NCI-H1105 (cell line): ENCODE measurements around the gene GOLGA5.
"Not testable (repeated sequence)": the region's sequence is repeated elsewhere in the genome, so short reads cannot be mapped to it uniquely, and the experiment has no call there.

Source experiments
- DNase-seq: peaks from one replicate; lab custom pipeline; 2025; lab: John Stamatoyannopoulos, UW

The GOLGA5 gene, protein sequence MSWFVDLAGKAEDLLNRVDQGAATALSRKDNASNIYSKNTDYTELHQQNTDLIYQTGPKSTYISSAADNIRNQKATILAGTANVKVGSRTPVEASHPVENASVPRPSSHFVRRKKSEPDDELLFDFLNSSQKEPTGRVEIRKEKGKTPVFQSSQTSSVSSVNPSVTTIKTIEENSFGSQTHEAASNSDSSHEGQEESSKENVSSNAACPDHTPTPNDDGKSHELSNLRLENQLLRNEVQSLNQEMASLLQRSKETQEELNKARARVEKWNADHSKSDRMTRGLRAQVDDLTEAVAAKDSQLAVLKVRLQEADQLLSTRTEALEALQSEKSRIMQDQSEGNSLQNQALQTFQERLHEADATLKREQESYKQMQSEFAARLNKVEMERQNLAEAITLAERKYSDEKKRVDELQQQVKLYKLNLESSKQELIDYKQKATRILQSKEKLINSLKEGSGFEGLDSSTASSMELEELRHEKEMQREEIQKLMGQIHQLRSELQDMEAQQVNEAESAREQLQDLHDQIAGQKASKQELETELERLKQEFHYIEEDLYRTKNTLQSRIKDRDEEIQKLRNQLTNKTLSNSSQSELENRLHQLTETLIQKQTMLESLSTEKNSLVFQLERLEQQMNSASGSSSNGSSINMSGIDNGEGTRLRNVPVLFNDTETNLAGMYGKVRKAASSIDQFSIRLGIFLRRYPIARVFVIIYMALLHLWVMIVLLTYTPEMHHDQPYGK

DNA sequence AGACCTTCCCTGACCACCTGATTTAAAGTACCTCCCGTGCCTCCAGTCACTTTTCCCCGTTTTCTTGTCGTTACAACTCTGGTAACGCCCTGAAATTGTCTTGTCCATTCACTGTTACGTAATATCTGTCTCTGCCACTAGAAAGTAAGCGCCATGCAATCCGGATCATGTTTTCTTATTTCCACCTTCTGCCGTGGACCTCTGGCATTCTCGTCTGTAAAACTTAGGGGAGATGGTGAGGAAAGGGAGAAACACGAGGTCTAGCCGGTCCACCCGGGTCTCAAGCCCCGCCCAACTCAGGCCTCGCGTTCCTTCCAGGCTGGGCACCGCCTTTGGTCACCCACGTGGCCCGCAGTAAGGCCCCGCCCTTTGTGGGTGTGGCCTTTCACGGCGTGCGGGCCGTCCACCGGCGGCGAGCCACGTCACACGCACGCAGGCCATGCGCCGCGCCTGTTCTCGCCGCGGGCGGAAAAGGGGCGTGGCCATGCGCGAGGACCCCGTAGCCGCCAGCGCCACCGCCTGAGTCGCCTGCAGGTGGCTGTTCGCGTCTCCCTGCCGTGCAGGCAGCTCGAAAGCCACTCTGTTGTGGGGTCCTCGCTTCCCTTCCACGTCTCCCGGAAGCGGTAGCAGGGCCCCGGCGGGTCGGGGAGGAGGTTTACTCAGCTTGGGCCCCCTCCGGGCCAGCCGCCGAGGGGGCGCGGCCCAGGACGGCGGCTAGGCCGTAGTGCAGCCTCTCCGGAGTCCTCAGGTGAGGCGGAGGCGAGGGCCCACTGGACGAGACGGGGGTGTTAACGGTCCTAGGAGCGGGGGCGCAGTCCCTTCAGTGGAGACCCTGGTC lies at the start of gene GOLGA5:
Gene GOLGA5 (plus strand): TSS at position 597 of the 838 bp plus-strand sequence. CDS start 3,133 bp downstream, outside the sequence.
- DNase-seq = peak; percentile 100

DNA sequence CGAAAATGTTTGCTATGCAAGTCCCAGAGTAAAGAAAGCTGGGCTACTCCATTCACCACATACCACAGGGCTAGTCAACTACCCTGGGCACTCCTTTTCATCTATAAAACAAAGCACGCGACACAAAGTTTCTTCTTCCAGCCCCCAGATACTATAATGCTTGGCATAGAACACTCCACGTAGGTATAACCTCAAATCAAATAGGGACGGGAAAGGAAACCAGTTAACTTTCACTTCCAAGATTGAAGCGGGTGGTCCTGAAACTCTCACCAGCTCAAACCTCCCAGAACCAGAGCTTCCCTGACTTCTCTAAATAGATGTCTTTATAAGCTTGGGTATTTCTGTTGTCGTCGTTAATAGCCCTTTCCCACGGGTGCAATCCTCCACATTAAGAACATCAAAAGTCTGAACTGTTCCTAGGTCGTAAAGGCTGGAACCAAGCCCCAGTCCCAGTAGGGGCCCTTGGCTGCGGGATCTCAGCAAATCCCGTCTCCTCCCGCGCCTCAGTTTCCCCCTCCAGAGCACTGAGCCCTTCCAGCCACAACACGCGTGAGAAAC lies 46.3 kb upstream of the GOLGA5 start:
- DNase-seq = no peak

DNA sequence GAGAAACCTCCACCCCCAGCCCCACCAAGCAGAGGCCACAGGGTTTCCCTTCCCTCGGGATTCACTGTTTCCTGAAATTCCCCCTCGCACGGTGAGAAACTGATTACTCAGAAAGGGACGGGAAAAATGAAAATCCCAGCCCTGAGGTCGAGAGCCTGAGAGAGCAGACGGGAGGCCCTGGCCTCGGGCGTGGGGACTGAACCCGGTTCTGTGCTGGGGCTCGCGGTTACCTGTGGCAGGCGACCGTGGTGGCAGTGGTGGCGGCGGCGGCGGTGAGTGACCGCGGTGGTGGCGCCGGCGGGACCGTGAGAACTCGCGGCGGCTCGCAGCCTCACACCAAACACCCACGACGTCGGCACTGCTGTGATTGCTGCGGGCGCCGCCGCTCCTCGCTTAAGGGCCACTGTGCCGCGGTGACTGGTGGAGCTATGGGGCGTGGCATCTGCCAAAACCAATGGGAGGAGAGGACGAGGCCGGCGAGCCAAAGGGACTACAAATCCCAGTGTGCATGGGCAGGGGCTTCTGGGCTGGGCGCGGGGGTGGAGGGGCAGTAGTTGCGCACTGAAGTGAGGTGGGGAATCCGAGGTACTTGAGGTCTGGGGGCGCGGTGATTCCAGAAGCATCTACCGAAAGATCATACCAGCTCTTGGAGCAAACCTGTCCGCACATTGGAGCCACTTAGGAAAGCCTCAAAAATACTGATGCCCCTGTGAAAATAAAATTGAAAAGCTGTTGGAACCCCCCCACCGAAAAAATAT lies 45.7 kb upstream of the GOLGA5 start, which contains the start of gene LGMN:
Gene LGMN (minus strand): TSS at position 369 of the 758 bp plus-strand sequence. CDS start 15,841 bp downstream, outside the sequence.
- DNase-seq = peak; percentile 97

DNA sequence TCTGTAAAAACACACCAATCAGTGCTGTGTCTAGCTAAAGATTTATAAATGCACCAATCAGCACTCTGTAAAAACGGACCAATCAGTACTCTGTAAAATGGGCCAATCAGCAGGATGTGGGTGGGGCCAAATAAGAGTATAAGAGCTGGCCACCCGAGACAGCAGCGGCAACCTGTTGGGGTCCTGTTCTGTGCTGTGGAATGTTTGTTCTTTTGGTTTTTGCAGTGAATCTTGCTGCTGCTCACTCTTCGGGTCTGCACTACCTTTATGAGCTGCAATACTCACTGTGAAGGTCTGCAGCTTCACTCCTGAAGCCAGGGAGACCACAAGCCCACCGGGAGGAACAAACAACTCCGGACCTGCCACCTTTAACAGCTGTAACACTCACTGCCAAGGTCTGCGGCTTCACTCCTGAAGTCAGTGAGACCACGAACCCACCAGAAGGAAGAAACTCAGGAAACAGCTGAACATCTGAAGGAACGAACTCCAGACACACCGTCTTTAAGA lies 43.8 kb upstream of the GOLGA5 start:
- DNase-seq = not testable (repeated sequence)

DNA sequence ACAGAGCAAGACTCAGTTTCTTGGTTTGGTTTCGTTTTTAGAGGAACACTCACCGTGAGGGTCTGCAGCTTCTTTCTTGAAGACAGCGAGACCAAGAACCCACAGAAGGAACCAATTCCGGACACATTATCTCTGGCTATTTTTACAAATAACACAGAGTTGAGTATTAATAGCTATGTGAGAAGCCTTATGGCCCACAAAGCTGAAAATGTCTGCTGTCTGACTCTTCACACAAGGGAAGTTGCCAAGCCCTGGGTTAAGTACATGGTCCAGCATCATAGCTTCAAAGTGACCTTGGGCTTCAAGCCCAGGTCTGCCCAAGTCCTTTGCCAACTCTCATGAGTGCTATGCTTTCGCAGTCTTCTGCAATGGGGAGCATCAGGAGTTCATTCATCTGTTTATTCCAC lies 43.1 kb upstream of the GOLGA5 start:
- no peak for DNase-seq

DNA sequence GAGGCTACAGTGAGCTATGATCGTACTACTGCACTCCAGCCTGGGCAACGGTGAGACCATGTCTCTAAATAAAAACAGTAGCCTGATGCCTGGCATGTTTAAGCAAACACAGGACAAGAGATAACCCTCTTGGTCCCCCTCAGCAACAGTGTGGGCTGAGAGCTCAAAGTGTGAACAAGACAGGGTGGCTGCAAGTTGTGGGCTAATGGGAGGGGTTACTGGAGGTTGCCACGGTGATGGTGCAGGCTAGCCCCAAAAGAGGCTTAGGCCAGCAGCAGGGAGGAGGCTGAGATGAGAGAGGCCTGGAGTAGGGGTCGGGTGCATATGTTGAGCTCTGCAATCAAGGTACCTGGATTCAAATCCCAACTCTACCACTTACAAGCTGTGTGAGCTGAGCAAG lies 42.3 kb upstream of the GOLGA5 start:
- no peak for DNase-seq

DNA sequence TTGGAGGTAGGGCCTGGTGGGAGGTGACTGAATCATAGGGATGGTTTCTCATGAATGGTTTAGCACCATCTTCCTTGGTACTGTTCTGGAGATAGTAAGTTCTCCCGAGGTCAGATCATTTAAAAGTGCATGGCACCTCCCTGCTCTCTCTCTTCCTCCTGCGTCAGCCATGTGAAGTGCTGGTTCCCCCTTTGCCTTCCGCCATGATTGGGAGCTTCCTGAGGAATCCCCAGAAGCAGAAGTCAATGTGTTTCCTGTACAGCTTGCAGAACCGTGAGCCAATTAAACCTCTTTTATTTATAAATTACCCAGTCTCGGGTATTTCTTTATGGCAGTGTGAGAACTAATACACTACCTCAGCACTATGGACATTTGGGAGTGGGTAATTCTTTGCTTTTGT lies 40.9 kb upstream of the GOLGA5 start:
- no peak for DNase-seq

DNA sequence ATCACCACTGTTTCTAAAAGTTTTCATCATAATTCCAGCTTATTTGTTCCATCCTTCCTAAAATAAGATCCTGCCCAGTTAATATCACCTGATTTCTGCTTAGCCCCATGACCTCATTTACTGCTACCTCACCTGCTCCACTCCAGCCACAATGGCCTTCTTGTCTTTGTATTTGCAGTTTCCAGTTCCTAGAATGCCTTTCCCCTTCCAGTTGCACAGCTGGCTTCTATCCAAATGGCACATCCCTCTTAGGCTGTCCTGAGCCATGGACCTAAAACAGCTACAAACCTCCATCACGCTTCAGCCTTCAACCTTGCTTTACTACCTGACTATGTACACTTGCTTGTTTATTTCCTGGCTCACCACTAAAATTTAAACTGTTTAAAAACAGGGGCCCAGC lies 39.1 kb upstream of the GOLGA5 start:
- DNase-seq = peak; percentile 62

DNA sequence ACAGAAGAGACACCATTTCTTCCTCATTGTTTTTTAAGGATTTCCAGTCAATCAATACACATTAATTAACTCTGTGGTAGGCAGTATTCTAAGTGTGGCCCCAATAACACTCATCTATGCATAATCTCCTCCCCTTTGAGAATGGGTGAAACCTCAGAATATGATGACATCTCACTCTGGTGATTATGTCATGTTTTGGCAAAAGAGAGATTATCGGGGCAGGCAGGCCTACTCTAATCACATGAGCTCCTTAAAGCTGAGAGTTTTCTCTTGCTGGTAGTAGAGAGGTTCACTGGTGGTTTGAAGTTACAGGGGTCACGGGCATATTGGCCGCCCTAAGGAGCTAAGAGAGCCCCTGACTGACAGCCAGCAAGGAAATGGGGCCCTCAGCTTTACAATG lies 38.6 kb upstream of the GOLGA5 start:
- no peak for DNase-seq

DNA sequence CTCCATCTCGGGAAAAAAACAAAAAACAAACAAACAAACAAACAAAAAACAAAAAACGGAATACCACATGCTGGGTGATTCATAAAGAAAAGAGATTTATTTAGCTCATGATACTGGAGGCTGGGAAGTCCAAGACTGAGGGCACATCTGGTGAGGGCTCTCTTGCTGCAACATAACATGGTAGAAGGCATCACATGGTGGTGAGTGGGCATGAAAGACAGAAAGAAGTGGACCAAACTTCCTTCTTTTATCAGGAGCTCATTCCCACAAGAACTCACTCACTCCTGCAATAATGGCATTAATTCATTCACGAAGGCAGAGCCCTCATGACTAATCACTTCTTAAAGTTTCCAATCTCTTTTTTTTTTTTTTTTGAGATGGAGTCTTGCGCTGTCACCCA lies 37.7 kb upstream of the GOLGA5 start:
- DNase-seq = no peak

DNA sequence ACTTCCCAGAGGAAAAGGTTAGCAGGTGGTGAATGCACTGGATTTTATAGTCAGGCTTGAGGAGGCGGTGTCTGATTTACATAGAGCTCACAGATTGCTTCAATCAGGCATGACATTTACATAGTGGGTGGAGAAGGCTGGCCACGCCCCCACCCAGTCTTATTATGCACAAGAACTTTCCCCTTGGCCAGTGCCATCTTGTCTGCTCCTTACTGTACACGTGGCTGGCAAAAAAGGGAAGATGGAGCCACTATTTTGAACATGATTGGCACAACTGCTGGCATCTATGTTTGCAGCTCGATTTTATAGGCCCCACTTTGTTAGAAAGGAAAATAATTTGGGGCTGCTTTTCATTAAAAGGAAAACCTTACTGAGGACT lies 34.8 kb upstream of the GOLGA5 start:
- no peak for DNase-seq

DNA sequence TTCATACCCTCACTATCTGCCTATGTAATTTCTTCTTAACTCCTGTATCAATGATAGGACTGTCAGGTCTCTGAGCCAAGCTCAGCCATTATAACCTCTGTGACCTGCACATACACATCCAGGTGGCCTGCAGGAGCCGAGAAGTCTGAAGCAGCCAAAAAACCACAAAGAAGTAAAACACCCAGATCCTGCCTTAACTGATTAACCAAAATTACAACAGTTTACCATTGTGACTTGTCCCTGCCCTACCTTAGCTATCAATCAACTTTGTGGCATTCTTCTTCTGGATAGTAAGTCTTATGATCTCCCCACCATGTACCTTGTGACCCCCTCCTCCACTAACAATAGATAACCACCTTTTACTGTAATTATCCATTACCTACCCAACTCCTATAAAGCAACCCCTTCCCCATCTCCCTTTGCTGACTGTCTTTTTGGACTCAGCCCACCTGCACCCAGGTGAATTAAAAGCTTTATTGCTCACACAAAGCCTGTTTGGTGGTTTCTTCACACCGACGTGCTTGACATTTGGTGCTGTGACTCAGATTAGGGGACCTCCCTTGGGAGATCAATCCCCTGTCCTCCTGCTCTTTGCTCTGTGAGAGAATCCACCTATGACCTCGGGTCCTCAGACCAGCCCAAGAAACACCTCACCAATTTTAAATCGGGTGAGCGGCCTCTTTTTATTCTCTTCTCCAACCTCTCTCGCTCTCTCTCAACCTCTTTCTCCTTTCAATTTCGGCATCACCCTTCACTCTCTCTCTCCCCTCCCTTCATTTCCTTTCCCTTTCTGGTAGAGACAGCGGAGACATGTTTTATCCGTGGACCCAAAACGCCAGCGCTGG lies 34.2 kb upstream of the GOLGA5 start:
- no peak for DNase-seq

DNA sequence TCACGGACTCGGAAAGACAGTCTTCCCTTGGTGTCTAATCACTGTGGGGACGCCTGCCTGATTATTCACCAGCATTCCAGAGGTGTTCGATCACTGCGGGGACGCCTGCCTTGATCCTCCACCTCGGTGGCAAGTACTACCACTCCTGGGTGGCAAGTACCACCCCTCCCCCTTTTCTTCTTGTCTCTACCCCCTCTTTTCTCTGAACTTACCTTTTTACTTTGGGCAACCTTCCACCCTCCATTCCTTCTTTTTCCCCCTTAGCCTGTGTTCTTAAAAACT lies 33.6 kb upstream of the GOLGA5 start:
- DNase-seq = no peak

DNA sequence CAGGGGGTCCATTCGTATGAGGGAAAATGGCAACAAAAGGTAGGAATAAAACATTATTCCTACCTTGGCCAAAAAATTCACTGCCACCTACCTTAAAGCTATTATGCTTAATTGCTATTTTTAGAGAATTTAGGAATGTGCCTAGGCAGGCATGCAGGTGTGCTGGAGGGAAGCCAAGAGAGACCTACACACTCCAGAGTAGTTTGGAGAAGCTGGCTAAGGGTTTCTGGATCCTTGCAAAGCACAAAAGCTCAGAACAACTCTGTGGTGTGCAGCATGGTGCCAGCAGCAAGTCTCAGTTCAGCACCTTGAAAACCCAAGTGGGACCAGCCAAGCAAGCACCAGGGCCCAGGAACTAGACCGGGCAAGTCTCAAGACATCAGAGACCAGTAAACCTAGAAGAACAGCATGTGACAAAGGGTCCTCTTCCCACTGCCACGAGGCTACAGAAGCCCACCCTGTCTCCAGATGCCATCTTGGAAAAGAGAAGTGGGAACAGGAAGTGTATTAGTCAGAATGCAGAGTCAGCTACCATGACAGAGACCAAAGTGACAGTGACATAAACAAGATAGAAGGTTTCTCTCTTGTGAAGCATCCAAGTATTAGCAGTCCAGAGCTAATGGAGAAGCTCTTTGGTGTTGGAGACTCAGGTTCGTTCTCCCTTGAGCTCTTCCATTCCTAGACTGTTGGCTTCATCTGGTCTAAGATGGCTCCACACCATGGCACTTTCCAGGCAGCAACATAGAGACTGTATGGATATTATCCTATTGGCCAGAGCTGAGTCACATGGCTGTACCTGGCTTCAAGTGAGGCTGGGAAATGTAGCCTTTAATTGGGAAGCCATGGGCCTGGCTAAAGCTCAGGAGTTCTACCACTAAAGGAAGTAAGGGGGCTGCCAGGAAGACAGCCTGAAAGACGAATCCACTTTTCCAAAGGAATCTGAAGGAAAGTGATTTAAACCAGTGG lies 30.2 kb upstream of the GOLGA5 start:
- peak; percentile 78 for DNase-seq

DNA sequence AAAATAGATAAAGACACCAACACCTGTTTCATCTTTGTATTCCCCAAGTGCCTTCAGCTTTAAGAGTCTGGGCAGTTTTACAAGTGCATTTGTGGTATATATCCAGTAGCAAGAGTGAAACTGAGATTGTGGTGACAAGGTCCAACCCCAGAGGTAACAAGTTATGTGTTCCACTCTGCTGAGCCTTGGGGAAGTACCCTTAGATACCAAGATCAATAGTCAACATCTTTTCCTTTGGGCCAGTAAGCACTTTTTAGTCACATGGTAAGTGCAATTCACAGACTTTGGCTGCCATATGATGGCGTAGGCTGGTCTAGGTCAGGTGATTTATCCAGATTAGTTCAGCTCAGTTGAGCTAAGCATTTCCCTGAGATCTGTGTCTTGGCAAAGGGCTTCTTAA lies 25.9 kb upstream of the GOLGA5 start:
- DNase-seq = not testable (repeated sequence)

DNA sequence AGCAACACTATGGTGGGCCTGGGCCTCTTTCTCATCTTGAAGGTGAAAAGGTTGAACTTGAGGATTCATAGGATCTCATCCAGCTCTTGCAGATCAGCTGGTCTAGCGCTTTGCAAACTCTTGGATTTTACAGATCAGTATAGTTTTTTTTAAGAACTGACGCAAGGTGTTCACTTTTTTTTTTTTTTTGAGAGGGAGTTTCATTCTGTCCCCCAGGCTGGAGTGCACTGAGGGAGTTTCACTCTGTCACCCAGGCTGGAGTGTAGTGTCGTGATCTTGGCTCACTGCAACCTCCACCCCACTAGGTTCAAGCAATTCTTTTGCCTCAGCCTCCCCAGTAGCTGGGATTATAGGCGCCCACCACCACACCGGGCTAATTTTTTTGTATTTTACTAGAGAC lies 25.3 kb upstream of the GOLGA5 start:
- no peak for DNase-seq

DNA sequence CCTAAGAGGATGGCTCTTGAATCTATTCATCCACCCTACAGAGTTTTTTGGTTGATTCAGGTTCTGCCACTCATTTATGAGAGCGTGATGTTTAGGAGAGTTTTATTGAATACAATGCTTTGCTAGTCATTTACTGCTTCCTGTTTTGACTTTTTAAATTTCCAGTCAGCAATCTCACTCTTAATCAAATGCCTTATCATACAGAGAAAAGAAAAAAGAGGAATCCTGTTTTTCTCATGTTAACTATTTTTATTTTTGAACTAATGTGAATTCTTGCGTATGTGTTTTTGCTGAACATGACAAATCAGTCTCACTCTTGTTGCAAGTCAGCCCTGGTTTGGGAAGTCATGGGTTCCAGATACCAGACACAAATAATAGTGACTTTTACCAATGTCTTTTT lies 23.6 kb upstream of the GOLGA5 start:
- no peak for DNase-seq

DNA sequence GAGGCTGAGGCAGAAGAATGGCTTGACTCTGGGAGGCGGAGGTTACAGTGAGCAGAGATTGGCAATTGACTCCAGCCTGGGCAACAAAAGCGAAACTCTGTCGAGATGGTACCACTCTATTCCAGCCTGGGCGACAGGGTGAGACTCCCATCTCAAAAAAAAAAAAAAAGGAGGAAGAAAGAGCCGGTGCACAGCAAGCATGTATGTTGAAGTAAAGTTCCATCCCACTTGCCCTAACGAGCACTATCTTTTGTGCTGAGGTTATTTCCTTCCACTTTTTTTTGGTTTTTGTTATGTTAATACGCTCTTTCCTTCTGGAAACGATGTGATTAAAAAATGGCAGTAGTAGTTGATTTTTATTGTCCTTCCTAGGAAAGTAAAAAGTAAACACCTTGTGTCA lies 19.5 kb upstream of the GOLGA5 start:
- no peak for DNase-seq

DNA sequence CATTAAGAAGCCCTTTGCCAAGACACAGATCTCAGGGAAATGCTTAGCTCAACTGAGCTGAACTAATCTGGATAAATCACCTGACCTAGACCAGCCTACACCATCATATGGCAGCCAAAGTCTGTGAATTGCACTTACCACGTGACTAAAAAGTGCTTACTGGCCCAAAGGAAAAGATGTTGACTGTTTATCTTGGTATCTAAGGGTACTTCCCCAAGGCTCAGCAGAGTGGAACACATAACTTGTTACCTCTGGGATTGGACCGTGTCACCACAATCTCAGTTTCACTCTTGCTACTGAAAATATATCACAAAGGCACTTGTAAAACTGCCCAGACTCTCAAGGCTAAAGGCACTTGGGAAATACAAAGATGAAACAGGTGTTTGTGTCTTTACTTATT lies 18.8 kb upstream of the GOLGA5 start:
- not testable (repeated sequence) for DNase-seq
